Globus pallidus (tissue), 1 donor: Measurements from ENCODE around the gene PTPRN2.
"Not testable (repeated sequence)": the region's sequence is repeated elsewhere in the genome, so short reads cannot be mapped to it uniquely, and the experiment has no call there.

Experiments used
- DNase-seq: peaks from one replicate; pipeline ENCODE4 v3.0.0-alpha.2; 2015; ENCODE audit warnings: low spot score

PTPRN2 gene

DNA sequence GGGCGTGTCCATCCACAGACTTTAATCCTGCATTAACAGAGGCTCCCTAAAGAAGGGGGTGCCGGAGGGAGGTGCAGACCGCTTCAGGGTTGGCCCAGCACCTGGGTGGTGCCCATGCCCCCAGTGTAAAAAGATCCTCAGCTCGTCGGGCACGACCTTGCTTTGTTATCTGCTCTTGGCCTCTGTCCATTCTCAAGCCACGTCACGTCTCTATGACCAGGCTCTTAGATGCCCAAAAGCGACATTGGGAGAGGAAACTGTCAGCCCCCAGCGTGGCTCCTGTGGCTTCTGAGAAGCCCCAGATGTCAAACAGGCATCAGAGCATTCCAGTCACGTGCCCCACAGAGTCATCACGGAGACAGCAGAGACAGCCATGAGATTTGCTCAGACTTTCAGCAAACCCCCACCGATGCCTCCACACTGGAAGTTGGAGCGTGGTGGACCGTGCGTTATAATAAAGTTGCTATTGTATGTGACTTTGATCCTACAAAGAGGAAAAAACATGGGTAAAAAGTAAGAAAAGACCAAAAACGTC is 55.5 kb downstream of the PTPRN2 start:
- DNase-seq, result no peak

DNA sequence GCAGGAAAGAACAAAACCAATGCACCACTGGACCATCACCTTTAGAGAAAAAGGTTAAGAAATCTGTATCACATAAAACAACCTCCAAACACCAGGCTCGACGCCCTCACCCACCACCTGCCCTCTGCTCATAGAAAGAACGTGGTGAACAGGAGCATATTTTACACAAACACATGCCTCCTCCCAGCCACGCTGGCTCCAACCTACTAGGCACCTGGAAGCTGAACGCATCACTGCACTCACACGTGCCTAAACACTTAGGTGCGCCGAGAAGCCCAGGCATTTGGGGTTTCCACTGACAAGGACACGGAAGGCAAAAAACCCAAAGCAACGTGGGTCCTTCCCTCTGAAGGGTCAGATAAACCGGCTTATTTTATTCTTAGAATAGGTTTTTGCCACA is 56.0 kb downstream of the PTPRN2 start:
- DNase-seq, result no peak

DNA sequence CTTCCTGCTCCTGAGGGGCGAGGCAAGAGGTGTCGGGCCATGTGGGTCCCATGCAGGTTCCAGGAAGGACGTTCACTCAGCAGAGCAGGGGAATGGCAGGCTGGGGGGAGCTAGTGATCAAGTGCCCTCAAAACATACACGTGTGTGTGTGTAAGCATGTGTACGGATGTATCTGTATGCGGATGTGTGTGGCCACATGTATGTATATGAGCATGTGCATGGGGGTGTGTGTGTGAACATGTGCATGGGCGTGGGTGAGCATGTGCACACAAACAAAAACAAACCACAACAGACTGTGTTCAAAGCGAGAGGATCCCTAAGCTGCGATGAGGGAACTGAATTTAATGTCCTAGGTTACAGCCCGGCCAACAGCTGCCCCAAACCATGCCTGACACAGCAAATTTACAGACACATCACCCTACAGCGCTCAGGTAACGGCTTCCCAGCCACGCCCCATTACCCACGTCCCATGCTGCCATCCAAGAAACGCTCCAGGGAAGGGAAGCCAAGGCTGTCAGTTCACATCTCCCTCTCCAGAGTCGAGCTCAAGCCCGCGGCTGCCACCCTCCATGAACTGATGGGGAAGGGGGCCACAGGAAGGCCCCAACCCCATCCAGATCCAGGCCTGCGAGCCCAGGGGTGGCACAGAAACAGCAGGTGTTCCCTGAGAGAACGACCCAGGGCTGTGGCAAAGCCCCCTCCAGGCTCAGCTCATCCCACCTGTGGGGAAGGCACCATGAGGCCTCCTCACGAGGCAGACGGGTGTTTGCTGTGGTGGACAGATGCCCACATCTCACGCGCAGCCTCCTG is 56.6 kb downstream of the PTPRN2 start:
- DNase-seq, result no peak

DNA sequence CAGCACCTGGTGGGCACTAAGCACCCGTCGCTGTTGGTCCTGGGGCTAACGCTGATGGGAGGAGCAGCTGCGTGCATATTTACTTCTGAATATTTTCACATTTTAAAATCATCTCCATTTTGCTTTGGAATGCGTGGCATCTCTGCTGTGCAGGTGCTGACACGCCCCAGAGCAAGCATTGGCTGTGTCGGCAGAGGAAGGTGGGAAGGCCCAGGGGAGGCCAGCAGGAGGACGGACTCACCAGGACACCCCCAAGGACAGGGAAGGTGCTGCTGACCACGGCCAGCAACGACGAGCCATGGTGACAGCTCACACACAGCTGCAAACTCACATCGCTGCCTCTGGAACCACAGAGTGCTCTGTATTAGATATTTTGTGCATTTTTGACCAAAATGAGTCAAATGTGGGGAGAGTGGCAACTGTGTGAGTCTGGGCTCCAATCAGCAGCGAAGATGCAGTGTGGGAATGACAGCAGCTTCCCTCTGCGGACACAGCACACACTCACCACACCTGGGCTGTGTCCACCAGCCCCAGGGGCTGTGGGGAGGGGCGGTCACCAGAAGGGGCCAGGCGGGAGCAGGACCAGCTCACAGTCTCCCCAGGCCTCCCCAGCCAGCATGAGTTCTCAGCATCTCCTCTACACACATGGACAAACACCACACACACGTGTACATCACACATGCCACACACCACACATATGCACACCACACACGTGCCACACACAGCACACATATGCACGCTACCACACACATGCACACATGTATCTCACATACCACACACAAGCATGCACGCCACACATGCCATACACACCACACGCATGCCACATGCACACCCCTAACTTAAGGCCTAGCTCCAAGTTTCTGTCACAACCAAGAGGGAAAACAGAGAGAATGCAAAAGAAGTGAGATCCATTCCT is 58.2 kb downstream of the PTPRN2 start:
- DNase-seq, result no peak

DNA sequence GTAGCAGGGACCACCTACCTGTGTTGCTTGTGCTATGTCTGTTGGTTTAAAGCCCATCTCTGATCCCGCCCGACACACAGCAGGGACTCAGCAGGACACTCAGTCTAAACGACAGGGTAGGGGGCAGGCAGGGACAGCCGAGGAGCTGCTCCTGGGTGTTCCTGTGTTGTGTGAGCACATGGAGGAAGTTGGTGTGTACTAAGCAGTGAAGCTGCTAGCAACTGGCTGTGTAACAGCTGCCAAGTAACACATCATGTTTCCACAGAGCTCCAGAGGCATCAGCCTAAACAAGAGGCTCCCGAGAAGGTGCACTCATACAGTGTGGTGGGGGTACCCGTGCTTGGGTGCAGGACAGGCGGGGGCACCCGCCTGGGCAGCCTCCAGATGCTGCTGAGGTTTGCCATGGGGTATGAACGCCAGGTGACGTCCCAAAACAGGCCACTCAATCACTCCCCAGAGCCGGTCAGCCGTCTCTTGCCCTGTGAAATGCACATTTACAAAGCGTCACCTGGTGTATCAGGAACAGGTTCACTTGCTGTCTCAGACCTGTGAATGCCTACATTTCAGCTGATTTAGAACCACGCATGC is 59.6 kb downstream of the PTPRN2 start:
- DNase-seq, result no peak

DNA sequence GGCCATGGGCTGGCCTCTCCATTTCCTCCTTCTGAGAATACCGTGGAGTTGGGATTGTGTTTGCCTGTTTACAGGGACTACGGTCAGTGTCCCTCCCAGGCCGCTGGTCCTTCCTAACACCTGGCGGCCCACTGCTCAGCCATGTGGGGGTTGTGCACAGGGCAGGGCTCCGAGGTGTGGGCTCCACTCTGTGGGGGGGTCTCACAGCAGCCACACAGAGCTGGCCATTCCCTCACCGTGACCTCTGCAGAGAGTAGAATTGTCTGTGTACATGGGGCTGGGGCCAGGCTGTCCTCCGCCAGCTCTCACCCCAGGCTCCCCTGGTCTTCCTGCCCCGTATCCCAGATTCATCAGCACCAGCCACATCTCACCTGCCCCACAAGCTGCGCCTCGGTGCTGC is 60.1 kb downstream of the PTPRN2 start:
- DNase-seq, result no peak

DNA sequence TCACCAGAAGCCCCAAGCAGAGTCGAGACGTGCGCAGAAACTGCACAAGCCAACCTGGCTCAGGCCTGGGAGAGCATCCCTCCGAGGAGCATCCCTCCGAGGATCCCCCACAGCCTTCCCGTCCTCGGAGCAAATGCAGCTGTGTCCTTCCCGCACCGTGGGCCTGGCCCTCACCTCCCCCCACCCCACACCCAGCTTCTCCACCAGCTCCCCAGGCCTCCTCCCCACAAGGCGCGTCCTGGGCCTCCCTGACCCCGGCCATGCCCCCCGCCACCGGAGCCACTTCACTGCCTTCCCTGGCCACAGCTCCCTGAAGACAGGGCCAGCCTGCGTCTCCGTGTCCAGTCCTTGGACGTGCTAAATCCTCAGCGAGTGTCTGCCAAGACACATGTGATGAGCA is 60.6 kb downstream of the PTPRN2 start:
- DNase-seq, result no peak

DNA sequence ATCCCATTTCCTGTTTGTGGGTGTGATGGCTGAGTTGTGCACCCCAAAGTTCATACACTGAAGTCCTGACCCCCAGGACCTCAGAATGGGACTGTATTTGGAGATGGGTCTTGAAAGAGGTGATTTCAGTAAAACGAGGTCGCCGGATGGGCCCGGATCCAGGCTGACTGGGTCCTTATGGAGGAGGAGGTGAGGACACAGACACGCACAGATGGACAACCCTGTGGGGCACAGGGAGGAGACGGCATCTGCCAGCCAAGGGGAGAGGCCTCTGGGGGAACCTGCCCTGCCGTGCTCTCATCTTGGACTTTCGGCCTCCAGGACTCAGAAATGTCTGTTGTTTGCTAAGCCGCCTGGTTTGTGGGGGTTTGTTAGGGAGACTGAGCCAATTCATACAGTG is 61.1 kb downstream of the PTPRN2 start:
- no peak for DNase-seq

DNA sequence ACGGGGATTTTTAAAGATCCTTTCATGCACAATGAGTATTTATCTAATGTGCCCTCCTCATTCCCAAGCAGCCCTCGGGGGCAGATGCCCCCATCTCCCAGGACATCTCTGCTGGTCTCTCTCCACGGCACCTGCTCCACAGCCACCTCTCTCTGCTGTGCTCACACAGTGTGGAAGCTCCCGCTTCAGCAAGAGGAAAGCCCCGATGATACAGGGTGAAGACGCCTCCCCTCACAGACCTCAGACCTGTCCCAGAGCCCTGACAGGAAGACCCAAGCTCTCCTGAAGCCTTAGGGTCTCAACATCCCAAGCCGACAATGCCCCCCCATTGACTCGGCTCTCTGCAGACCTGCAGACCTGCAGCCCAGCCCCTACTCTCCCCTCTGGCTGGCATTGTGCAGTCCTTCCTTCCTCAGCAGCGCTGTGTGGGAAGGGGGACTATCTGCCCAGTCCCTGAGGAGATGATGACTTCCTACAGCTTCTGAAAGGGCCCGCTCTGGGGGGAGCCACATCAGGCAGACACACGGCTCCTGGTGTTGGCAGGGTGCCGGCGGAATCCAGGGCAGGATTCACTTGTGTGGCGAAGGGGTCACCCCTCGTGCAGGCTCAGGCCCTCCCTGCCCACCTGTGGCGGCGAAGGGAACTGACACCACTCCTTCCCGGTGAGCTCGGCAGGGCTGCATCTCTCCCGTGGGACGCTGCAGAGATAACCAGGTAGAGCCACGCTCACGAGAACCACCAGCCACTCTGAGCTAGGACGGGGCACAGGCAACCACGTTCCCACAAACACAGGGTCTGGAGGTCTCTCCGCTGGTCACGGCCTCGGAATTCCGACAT is 61.8 kb downstream of the PTPRN2 start:
- no peak for DNase-seq

DNA sequence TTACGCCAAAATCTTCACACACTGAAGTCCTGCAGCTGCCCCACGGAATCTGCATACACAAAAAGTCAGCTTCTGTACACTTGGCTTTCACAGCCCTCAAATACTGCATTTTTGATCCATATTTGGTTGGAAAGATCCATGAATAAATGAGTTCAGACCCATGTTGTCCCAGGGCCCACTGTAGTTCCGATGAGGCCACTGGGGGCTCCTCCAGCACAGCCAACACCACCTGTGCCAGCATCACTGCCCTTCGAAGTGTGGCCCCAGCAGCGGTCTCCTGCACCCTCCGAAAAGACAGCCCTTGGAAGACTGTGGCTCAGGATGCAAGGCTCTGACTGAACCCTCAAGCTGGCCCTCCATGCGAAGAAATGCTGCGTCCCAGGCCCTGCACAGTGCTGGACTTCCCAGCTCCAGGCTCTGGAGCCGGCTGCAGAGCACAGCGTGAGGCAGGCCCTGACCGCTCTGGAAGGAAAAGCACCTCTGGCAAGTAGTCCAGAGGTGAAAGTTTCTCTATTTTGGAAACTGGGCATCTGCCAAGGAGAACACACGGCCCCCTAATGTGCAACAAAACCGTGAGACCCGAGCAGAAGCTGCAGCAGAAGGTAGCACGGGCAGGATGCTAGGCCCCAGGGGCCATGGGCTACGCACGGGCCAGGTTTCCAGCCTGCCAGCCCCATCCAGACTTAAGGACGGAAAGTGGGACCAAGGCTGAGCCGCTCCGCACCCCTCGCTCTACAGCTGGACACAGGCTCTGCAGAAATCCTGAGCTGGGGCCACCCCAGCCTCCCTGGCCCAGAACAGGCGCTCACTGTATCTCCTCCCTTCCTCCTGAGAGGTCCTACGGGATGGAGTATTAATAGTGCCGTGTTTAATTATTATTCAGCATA is 62.6 kb downstream of the PTPRN2 start:
- no peak for DNase-seq

DNA sequence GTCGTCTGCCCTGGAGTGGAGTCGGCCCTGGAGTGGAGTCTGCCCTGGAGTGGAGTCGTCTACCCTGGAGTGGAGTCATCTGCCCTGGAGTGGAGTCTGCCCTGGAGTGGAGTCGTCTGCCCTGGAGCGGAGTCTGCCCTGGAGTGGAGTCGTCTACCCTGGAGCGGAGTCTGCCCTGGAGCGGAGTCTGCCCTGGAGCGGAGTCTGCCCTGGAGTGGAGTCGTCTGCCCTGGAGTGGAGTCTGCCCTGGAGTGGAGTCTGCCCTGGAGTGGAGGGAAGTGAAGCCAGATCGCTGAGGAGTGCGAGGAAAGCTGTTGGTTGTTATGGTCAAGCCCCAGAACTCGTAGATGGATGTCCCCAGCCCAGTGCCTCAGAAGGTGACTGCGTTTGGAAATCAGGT is 63.3 kb downstream of the PTPRN2 start:
- DNase-seq, result not testable (repeated sequence)

DNA sequence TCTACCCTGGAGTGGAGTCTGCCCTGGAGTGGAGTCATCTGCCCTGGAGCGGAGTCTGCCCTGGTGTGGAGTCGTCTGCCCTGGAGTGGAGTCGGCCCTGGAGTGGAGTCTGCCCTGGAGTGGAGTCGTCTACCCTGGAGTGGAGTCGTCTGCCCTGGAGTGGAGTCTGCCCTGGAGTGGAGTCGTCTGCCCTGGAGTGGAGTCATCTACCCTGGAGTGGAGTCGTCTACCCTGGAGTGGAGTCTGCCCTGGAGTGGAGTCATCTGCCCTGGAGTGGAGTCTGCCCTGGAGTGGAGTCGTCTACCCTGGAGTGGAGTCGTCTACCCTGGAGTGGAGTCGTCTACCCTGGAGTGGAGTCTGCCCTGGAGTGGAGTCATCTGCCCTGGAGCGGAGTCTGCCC is 63.7 kb downstream of the PTPRN2 start:
- not testable (repeated sequence) for DNase-seq

DNA sequence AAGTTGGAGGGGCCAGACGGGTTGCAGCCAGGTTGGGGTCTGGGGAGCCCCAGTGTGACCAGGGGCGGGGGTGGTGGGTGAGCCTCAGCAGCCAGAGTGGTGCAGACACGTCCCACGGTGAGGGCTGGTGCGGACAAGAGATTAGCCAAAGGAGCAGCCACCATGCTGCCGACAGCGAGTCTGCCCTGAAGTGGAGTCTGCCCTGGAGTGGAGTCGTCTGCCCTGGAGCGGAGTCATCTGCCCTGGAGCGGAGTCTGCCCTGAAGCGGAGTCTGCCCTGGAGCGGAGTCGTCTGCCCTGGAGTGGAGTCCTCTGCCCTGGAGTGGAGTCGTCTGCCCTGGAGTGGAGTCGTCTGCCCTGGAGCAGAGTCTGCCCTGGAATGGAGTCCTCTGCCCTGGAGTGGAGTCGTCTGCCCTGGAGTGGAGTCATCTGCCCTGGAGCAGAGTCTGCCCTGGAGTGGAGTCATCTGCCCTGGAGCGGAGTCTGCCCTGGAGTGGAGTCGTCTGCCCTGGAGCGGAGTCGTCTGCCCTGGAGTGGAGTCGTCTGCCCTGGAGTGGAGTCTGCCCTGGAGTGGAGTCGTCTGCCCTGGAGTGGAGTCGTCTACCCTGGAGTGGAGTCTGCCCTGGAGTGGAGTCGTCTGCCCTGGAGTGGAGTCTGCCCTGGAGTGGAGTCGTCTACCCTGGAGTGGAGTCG is 64.3 kb downstream of the PTPRN2 start:
- DNase-seq, result not testable (repeated sequence)

DNA sequence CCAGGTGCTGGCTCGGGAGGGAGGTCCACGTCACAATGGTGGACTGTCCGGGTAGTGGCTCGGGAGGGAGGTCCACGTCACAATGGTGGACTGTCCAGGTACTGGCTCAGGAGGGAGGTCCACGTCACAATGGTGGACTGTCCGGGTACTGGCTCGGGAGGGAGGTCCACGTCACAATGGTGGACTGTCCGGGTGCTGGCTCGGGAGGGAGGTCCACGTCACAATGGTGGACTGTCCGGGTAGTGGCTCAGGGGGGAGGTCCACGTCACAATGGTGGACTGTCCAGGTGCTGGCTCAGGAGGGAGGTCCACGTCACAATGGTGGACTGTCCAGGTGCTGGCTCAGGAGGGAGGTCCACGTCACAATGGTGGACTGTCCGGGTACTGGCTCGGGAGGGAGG is 65.8 kb downstream of the PTPRN2 start:
- not testable (repeated sequence) for DNase-seq

DNA sequence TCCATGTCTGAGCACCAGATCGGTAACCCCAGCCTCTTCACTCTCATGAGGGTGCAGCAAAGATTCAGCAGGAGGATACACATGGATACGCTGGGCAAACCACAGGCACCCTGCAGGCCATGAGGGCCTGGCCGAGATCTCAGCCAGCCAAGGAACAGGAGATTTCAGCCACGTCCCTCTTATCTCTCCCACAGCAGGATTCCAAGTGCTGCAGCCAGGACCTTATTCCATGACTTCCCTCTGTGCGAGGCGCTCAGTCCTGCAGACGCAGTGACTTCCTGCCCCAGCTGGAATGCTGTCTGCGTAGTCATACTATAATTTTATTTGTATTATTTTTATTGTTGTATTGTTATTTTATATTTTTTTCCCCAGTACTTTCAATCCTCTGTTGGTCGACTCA is 66.8 kb downstream of the PTPRN2 start:
- DNase-seq, result no peak

DNA sequence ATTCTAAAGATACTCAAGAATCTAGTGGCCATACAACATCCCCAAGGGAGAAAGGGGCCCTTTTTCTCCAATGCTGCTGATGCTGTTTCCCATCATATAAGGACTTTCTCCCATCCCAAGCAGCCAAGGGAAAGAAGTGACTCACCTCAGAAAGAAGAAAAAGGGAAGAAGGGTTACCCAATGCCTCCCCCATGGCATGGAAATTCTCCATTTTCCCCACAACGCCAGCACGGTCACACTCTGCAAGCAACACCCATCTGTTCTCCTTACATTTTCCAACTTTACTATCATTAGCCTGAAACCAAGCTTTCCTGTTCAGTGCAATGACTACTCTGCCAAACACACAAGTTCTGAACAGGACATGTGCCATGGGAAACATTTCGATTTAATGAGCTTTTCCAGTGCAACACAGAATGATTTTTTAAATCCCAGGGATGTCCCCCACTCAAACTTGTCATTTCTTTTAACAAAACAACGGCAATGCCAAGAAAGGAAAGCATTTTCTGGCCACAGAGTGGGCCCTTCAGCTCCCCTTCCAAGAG is 67.9 kb downstream of the PTPRN2 start:
- DNase-seq, result no peak

DNA sequence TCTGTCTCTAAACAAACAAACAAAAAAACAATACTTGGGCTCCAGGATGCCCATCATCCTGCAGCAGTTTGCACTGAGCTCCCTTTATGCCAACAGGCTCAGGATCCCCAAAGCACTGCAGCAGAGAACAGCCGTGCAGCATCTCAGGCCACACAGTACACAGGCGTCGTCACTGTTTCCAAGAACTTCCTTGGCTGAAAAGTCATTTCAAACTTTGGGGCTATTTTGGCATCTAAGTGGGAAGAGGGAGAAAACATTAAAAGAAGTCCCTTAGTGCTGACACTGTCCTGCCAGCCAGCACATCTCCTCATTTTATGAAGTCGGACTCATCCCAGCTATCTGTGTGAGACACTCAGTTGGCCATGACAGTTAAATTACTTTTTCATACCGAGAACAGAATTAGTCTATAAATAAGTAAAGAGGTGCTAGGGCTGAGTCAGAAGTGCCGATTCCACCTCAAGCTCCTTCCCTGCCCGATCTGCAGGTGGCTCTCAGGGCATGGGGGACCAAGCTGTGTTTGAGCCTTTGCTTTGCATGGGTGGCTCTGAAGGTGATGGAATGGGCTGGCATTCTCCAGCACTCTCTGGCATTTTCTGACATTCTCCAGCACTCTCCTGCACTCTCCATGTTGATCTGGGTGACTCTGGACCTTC is 68.5 kb downstream of the PTPRN2 start:
- no peak for DNase-seq

DNA sequence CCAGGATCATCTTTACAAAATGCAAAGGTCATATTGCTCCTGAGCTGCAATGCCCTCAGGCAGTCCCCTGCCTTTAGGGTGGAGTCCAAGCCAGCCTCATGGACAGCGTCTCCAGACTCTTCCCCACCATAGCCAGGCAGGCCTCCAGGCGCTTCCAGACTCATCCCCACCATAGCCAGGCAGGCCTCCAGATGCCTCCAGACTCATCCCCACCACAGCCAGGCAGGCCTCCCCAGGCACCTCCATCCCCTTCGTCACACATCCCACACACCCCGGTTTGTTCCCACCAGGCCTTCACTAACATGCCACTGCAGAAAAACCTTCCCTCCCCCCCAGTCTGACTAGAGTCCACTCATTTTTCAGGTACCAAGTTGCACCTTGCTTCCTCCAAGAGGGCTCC is 70.1 kb downstream of the PTPRN2 start:
- DNase-seq, result no peak

DNA sequence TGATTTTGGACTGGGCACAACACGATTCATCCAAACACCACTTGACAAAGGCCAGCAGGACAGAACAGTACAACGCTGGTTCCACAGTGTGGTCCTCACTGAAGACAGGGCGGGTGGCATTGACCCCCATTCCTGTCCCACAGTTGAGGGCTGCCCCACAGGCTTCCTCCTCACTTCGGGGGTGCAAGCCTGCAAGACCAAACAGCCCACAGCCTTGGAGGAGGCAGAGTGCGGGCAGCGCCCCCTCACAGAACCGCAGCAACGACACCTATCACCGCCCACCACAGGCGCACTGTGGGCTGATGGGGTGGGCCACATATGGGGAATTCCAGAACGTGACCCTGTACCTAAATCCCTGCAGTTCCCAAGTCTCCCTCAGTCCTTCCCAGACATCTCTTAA is 70.6 kb downstream of the PTPRN2 start:
- no peak for DNase-seq
